Effector memory CD8-positive, alpha-beta T cell (primary cell): ENCODE data around the gene OTOA.
A peak's percentile ranks its signal among the peaks of the same experiment; 100 is the strongest.
"Not testable (repeated sequence)": the region's sequence is repeated elsewhere in the genome, so short reads cannot be mapped to it uniquely, and the experiment has no call there.

Experiments
- ATAC-seq: fragments of 150-1000 bp; cut with Tn5 transposase; replicated peaks from 2 replicates; pipeline ENCODE4 v1.10.0; 2021; ENCODE audit warnings: mild to moderate bottlenecking, moderate library complexity
- DNase-seq, 3 experiments: peaks; one replicate each; pipeline ENCODE4 v3.0.0; 2021
- H3K27ac Mint-ChIP-seq, 2 donors: one replicate each; pipeline ENCODE4 v1.8.0; 2022; ENCODE audit warnings: mild to moderate bottlenecking in 2 of 2, mixed read lengths in 2 of 2, moderate library complexity in 2 of 2
- H3K27me3 Mint-ChIP-seq, 2 donors: one replicate each; pipeline ENCODE4 v1.8.0; 2022; ENCODE audit warnings: mixed read lengths in 2 of 2
- H3K36me3 Mint-ChIP-seq: one replicate; pipeline ENCODE4 v1.8.0; 2022; ENCODE audit warnings: mild to moderate bottlenecking, moderate library complexity, mixed read lengths; ENCODE audit not compliant: insufficient read depth
- H3K4me1 Mint-ChIP-seq, 2 donors: one replicate each; pipeline ENCODE4 v1.8.0; 2022; ENCODE audit warnings: low read depth in 2 of 2, mixed read lengths in 2 of 2
- H3K4me3 Mint-ChIP-seq, 2 donors: one replicate each; pipeline ENCODE4 v1.8.0; 2022; ENCODE audit warnings: mild to moderate bottlenecking in 2 of 2, mixed read lengths in 2 of 2, moderate library complexity in 2 of 2
- H3K9me3 Mint-ChIP-seq, 2 donors: one replicate each; pipeline ENCODE4 v1.8.0; 2022; ENCODE audit warnings: mixed read lengths in 2 of 2

The OTOA gene

GRCh38 chr16:21722771-21723455 is 59.1 kb downstream of the OTOA start:
- DNase-seq (no peak), ATAC-seq (no peak)
- Mint-ChIP-seq H3K27ac (no peak overlapping the region), H3K27me3 (peaks cover 0 to 12% of the 10 kb centered on the region in 2 donors), H3K4me1 (no peaks in the 10 kb centered on the region), H3K9me3 (no peaks in the 10 kb centered on the region), H3K4me3 (no peak overlapping the region), H3K36me3 (no peaks in the 10 kb centered on the region)

GRCh38 chr16:21723532-21723931 is 59.8 kb downstream of the OTOA start:
- Mint-ChIP-seq H3K4me3 (no peak overlapping the region), H3K27ac (no peak overlapping the region), H3K36me3 (no peaks in the 10 kb centered on the region), H3K4me1 (no peaks in the 10 kb centered on the region), H3K9me3 (no peaks in the 10 kb centered on the region), H3K27me3 (peaks cover 0 to 18% of the 10 kb centered on the region in 2 donors)
- DNase-seq: no peak
- ATAC-seq: no peak

GRCh38 chr16:21727344-21727743 is 63.6 kb downstream of the OTOA start:
- ATAC-seq (no peak), DNase-seq (no peak)
- H3K27me3 Mint-ChIP-seq: peaks cover 0 to 18% of the 10 kb centered on the region in 2 donors
- no peak overlapping the region for H3K27ac Mint-ChIP-seq
- no peaks in the 10 kb centered on the region for H3K9me3 Mint-ChIP-seq
- no peaks in the 10 kb centered on the region for H3K36me3 Mint-ChIP-seq
- no peaks in the 10 kb centered on the region for H3K4me1 Mint-ChIP-seq
- no peak overlapping the region for H3K4me3 Mint-ChIP-seq

GRCh38 chr16:21731233-21731632 is 67.5 kb downstream of the OTOA start:
- not testable (repeated sequence) for H3K4me1 Mint-ChIP-seq, ATAC-seq, H3K9me3 Mint-ChIP-seq, H3K27ac Mint-ChIP-seq, H3K4me3 Mint-ChIP-seq, H3K36me3 Mint-ChIP-seq, DNase-seq
- H3K27me3 Mint-ChIP-seq: peaks cover 0 to 12% of the 10 kb centered on the region in 2 donors

GRCh38 chr16:21740637-21741036 is 76.9 kb downstream of the OTOA start:
- H3K27ac Mint-ChIP-seq, H3K36me3 Mint-ChIP-seq, H3K4me1 Mint-ChIP-seq, ATAC-seq, H3K9me3 Mint-ChIP-seq, H3K4me3 Mint-ChIP-seq, DNase-seq, H3K27me3 Mint-ChIP-seq: not testable (repeated sequence)

- not testable (repeated sequence) for DNase-seq, H3K4me3 Mint-ChIP-seq, H3K27me3 Mint-ChIP-seq, H3K36me3 Mint-ChIP-seq, H3K4me1 Mint-ChIP-seq, H3K27ac Mint-ChIP-seq, H3K9me3 Mint-ChIP-seq
- peak; percentile 42 for ATAC-seq
Observed at GRCh38 chr16:21756192-21757079, 92.7 kb downstream of the OTOA start.

GRCh38 chr16:21757080-21757671 is 93.4 kb downstream of the OTOA start:
- H3K27ac Mint-ChIP-seq, H3K9me3 Mint-ChIP-seq, H3K27me3 Mint-ChIP-seq, DNase-seq, H3K36me3 Mint-ChIP-seq, H3K4me1 Mint-ChIP-seq, H3K4me3 Mint-ChIP-seq: not testable (repeated sequence)
- ATAC-seq: peak; percentile 98

- H3K27me3 Mint-ChIP-seq, DNase-seq, H3K27ac Mint-ChIP-seq, ATAC-seq, H3K4me1 Mint-ChIP-seq, H3K36me3 Mint-ChIP-seq, H3K9me3 Mint-ChIP-seq, H3K4me3 Mint-ChIP-seq: not testable (repeated sequence)
Observed at GRCh38 chr16:21768280-21768679, 104.5 kb downstream of the OTOA start.

GRCh38 chr16:21768810-21769209 is 105.0 kb downstream of the OTOA start:
- H3K27me3 Mint-ChIP-seq, H3K9me3 Mint-ChIP-seq, H3K4me1 Mint-ChIP-seq, ATAC-seq, DNase-seq, H3K36me3 Mint-ChIP-seq, H3K4me3 Mint-ChIP-seq, H3K27ac Mint-ChIP-seq: not testable (repeated sequence)

- not testable (repeated sequence) for H3K27ac Mint-ChIP-seq, H3K9me3 Mint-ChIP-seq, H3K27me3 Mint-ChIP-seq, H3K4me1 Mint-ChIP-seq, ATAC-seq, H3K36me3 Mint-ChIP-seq, DNase-seq, H3K4me3 Mint-ChIP-seq
Observed at GRCh38 chr16:21769284-21769683, 105.5 kb downstream of the OTOA start.

GRCh38 chr16:21770584-21770983 is 106.8 kb downstream of the OTOA start:
- H3K9me3 Mint-ChIP-seq, H3K36me3 Mint-ChIP-seq, H3K4me3 Mint-ChIP-seq, H3K27ac Mint-ChIP-seq, H3K27me3 Mint-ChIP-seq, DNase-seq, ATAC-seq, H3K4me1 Mint-ChIP-seq: not testable (repeated sequence)

- H3K36me3 Mint-ChIP-seq, ATAC-seq, H3K27me3 Mint-ChIP-seq, H3K27ac Mint-ChIP-seq, H3K9me3 Mint-ChIP-seq, H3K4me1 Mint-ChIP-seq, H3K4me3 Mint-ChIP-seq, DNase-seq: not testable (repeated sequence)
Observed at GRCh38 chr16:21772547-21773206, 108.9 kb downstream of the OTOA start.

- ATAC-seq, DNase-seq, H3K27ac Mint-ChIP-seq: not testable (repeated sequence)
Observed at GRCh38 chr16:21773207-21773553, 109.4 kb downstream of the OTOA start.

More at GRCh38 chr16:21773207-21773553, 109.4 kb downstream of the OTOA start:
- not testable (repeated sequence) for H3K36me3 Mint-ChIP-seq, H3K9me3 Mint-ChIP-seq, H3K4me1 Mint-ChIP-seq, H3K4me3 Mint-ChIP-seq, H3K27me3 Mint-ChIP-seq
